ENCODE data around the gene OAS2. TPM values are rescaled to one million over a fixed set of nuclear protein-coding genes. Genes with fewer than 3 reads are reported as not detected.

OAS2 gene
- total RNA-seq, 4 donors from 2014 or later, result 8.3 to 35.6 (median 10.9) TPM

GRCh38 chr12:113039911-113040445 is 61.7 kb downstream of the OAS2 start:
- DNase-seq, result no peak
- WGBS, 2 donors, result 59 to 63% methylated on average over 4 of the region's 4 CpGs
- H3K4me1 ChIP-seq, result peaks cover 4 to 15% (median 14%) of the 10 kb centered on the region in 3 donors
- H3K36me3 ChIP-seq, result no peaks in the 10 kb centered on the region
- H3K27ac ChIP-seq, result peak overlapping the region; percentile 9 to 61 (median 34)
- no peaks in the 10 kb centered on the region for H3K9me3 ChIP-seq
- H3K27me3 ChIP-seq, result peaks cover 0 to 19% (median 0%) of the 10 kb centered on the region in 4 donors
- H3K4me3 ChIP-seq, result no peak overlapping the region
- TF ChIP-seq, protein P1, sequence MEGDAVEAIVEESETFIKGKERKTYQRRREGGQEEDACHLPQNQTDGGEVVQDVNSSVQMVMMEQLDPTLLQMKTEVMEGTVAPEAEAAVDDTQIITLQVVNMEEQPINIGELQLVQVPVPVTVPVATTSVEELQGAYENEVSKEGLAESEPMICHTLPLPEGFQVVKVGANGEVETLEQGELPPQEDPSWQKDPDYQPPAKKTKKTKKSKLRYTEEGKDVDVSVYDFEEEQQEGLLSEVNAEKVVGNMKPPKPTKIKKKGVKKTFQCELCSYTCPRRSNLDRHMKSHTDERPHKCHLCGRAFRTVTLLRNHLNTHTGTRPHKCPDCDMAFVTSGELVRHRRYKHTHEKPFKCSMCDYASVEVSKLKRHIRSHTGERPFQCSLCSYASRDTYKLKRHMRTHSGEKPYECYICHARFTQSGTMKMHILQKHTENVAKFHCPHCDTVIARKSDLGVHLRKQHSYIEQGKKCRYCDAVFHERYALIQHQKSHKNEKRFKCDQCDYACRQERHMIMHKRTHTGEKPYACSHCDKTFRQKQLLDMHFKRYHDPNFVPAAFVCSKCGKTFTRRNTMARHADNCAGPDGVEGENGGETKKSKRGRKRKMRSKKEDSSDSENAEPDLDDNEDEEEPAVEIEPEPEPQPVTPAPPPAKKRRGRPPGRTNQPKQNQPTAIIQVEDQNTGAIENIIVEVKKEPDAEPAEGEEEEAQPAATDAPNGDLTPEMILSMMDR (IDR thresholded peaks at IDR 0.05), result no peak
- TF ChIP-seq POLR2A (IDR thresholded peaks at IDR 0.05), result no peak
- intact Hi-C loops (cut with DNase I), result no loop called here

GRCh38 chr12:113040722-113041171 is 62.4 kb downstream of the OAS2 start:
- Histone ChIP-seq H3K27ac (peak overlapping the region in 3 of 4 donors; percentile 43 to 61 (median 47)), H3K4me3 (no peak overlapping the region), H3K36me3 (no peaks in the 10 kb centered on the region), H3K9me3 (no peaks in the 10 kb centered on the region), H3K4me1 (peaks cover 4 to 15% (median 14%) of the 10 kb centered on the region in 3 donors), H3K27me3 (peaks cover 0 to 27% (median 0%) of the 10 kb centered on the region in 4 donors)
- intact Hi-C loops (cut with DNase I), result no loop called here
- peak; percentile 21 for DNase-seq
- whole genome bisulfite sequencing, 2 donors, result 0 to 36% methylated on average over 1 to 3 of the region's 7 CpGs
- no peak for TF ChIP-seq POLR2A (IDR thresholded peaks at IDR 0.05)
- TF ChIP-seq, protein P1 (IDR thresholded peaks at IDR 0.05), result no peak

- Histone ChIP-seq H3K27ac (peak overlapping the region in 2 of 4 donors; percentile 34 to 61), H3K4me1 (peaks cover 4 to 15% (median 14%) of the 10 kb centered on the region in 3 donors), H3K4me3 (no peak overlapping the region), H3K9me3 (no peaks in the 10 kb centered on the region), H3K27me3 (peaks cover 0 to 31% (median 0%) of the 10 kb centered on the region in 4 donors), H3K36me3 (no peaks in the 10 kb centered on the region)
- intact Hi-C loops (cut with DNase I), result no loop called here
- TF ChIP-seq, protein P1 (IDR thresholded peaks at IDR 0.05), result no peak
- TF ChIP-seq POLR2A (IDR thresholded peaks at IDR 0.05), result no peak
- no peak for DNase-seq
- WGBS, 2 donors, result 75 to 84% methylated on average over 4 to 7 of the region's 7 CpGs
Observed at GRCh38 chr12:113041560-113041959, 63.2 kb downstream of the OAS2 start.

DNA sequence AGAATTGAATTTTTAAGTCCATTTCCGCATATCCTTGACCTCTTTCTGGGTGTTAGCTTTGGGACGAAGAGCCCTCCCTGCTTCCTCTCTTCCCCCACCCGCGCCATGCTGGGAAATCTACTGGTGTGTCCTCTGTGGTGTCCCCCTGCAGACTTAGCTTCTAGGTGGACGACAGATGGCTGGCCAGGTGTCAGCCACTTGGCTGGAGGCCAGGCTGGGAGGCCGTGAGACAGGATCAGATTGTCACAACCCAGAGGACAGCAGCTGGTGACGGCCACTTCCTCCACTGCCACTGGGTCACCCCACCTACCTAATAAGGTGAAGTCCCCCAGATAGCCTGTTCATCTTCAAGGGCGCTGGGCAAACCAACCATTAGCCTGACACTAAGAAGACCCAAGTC is 64.9 kb downstream of the OAS2 start:
- 73 to 81% methylated on average over 5 to 8 of the region's 8 CpGs for WGBS, 2 donors
- H3K4me1 ChIP-seq, result peaks cover 4 to 15% (median 14%) of the 10 kb centered on the region in 3 donors
- H3K27me3 ChIP-seq, result peaks cover 0 to 39% (median 0%) of the 10 kb centered on the region in 4 donors
- no peaks in the 10 kb centered on the region for H3K9me3 ChIP-seq
- no peak for TF ChIP-seq POLR2A (IDR thresholded peaks at IDR 0.05)
- TF ChIP-seq, protein P1 (IDR thresholded peaks at IDR 0.05), result no peak
- DNase-seq, result no peak
- intact Hi-C loops (cut with DNase I), result no loop called here
- H3K4me3 ChIP-seq, result no peak overlapping the region
- H3K27ac ChIP-seq, result no peak overlapping the region
- H3K36me3 ChIP-seq, result no peaks in the 10 kb centered on the region

DNA sequence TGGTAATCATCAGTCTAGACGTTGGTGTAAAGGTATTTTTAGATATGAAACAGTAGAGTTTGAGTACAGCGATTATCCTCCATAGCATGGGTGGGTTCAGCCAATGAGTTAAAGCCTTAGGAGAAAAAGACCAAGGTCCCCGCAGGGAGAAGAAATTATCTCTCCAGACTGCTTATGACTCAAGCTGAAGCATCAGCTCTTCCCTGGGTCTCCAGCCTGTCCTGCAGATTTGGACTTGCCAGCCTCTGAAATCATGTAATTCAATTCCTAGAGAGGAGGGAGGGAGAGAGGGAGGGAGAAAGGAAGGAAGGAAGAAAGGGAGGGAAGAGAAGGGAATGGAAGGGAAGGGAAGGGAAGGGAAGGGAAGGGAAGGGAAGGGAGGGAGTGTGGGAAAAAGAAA is 66.2 kb downstream of the OAS2 start:
- Histone ChIP-seq H3K4me3 (no peak overlapping the region), H3K36me3 (no peaks in the 10 kb centered on the region), H3K27ac (no peak overlapping the region), H3K4me1 (peaks cover 4 to 15% (median 14%) of the 10 kb centered on the region in 3 donors), H3K9me3 (no peaks in the 10 kb centered on the region), H3K27me3 (peaks cover 0 to 45% (median 0%) of the 10 kb centered on the region in 4 donors)
- TF ChIP-seq, protein P1 (IDR thresholded peaks at IDR 0.05), result no peak
- TF ChIP-seq POLR2A (IDR thresholded peaks at IDR 0.05), result no peak
- DNase-seq, result no peak
- WGBS, 2 donors, result 24 to 44% methylated on average over 2 to 3 of the region's 3 CpGs
- intact Hi-C loops (cut with DNase I), result no loop called here
